PC-9 (cell line): ENCODE measurements around the gene NAT10. TPM values are rescaled to one million over a fixed set of nuclear protein-coding genes. Genes with fewer than 3 reads are reported as not detected.
"Not testable (repeated sequence)": the region's sequence is repeated elsewhere in the genome, so short reads cannot be mapped to it uniquely, and the experiment has no call there.

ENCODE experiments used
- BruUV-seq: library from RNA; stranded (reverse); fragments of 400-500 nt; replicated peaks from 2 replicates; lab custom pipeline; 2021; lab: Mats Ljungman, UMichigan
- CTCF ChIA-PET: fragments of 300-600 bp; sonication (Branson Sonifier 250); formaldehyde crosslinking; loops from one replicate; lab custom pipeline; 2022; ENCODE audit warnings: antibody characterized with exemption; lab: Charles Lee
- POLR2A ChIA-PET: fragments of 300-600 bp; sonication (Branson Sonifier 250); formaldehyde crosslinking; loops from one replicate; lab custom pipeline; 2022; ENCODE audit warnings: antibody characterized with exemption; ENCODE audit not compliant: unreplicated experiment; lab: Charles Lee
- DNase-seq, 2 experiments: peaks; one replicate each; pipeline versions ENCODE4 v3.0.0 to v3.0.0-alpha.2; 2015 to 2022; ENCODE audit warnings: mixed read lengths in 1 of 2
- H2AFZ ChIP-seq: fragments of 200-600 bp; sonication (generic); 2 replicates; pipeline ENCODE4 v1.8.1; 2017; ENCODE audit warnings: antibody characterized with exemption
- H3F3A ChIP-seq: fragments of 200-600 bp; sonication (generic); 2 replicates; pipeline ENCODE4 v1.8.1; 2017; ENCODE audit warnings: antibody characterized with exemption, mild to moderate bottlenecking, low read depth; ENCODE audit not compliant: insufficient read depth
- H3K27ac ChIP-seq: fragments of 200-600 bp; sonication (generic); 2 replicates; pipeline ENCODE4 v1.6.1; 2016; ENCODE audit warnings: mixed run types
- H3K27me3 ChIP-seq: fragments of 200-600 bp; sonication (generic); 2 replicates; pipeline ENCODE4 v1.6.1; 2016; ENCODE audit warnings: low read depth, mixed run types; ENCODE audit not compliant: insufficient read depth
- H3K36me3 ChIP-seq: fragments of 200-600 bp; sonication (generic); 2 replicates; pipeline ENCODE4 v1.6.1; 2016; ENCODE audit warnings: low read depth, mixed run types
- H3K4me1 ChIP-seq: fragments of 200-600 bp; sonication (generic); replicated peaks from 2 replicates; pipeline ENCODE4 v1.6.1; 2016; ENCODE audit warnings: mixed run types; ENCODE audit not compliant: insufficient read depth
- H3K4me2 ChIP-seq: fragments of 200-600 bp; sonication (generic); 2 replicates; pipeline ENCODE4 v1.6.1; 2017; ENCODE audit warnings: mixed run types
- H3K4me3 ChIP-seq: fragments of 200-600 bp; sonication (generic); 2 replicates; pipeline ENCODE4 v1.6.1; 2016; ENCODE audit warnings: mixed run types
- H3K79me2 ChIP-seq: fragments of 200-600 bp; sonication (generic); 2 replicates; pipeline ENCODE4 v1.6.1; 2017; ENCODE audit warnings: low read depth, mixed run types
- H3K9me2 ChIP-seq: fragments of 200-600 bp; sonication (generic); 2 replicates; pipeline ENCODE4 v1.8.1; 2017; ENCODE audit warnings: mild to moderate bottlenecking; ENCODE audit not compliant: insufficient read depth
- H3K9me3 ChIP-seq: fragments of 200-600 bp; sonication (generic); 2 replicates; pipeline ENCODE4 v1.8.1; 2016; ENCODE audit warnings: low read depth; ENCODE audit not compliant: insufficient read depth
- H4K20me1 ChIP-seq: fragments of 200-600 bp; sonication (generic); 2 replicates; pipeline ENCODE4 v1.8.1; 2017; ENCODE audit not compliant: insufficient read depth
- EZH2 ChIP-seq: fragments of 200-600 bp; sonication (generic); IDR thresholded peaks from 2 replicates; pipeline ENCODE4 v1.8.0; 2017; ENCODE audit warnings: antibody characterized with exemption, low read depth
- intact Hi-C: fragments of 100-400 bp; cut with micrococcal nuclease; formaldehyde crosslinking; loops from one replicate; pipeline ENCODE4 v1.10.0; 2022; ENCODE audit not compliant: unreplicated experiment
- total RNA-seq: library from RNA; stranded (reverse); gene quantifications from 2 replicates; pipeline ENCODE4 v1.2.3, GENCODE V29; 2021
- TF ChIP-seq, protein P1 (sequence below): fragments of 200-600 bp; sonication (generic); conservative IDR thresholded peaks from 2 replicates; pipeline ENCODE4 v1.6.1; 2017; ENCODE audit warnings: mixed run types, antibody characterized with exemption, mild to moderate bottlenecking, moderate library complexity

NAT10 gene
- total RNA-seq, 1 experiment from 2014 or later: 62.3 TPM

DNA sequence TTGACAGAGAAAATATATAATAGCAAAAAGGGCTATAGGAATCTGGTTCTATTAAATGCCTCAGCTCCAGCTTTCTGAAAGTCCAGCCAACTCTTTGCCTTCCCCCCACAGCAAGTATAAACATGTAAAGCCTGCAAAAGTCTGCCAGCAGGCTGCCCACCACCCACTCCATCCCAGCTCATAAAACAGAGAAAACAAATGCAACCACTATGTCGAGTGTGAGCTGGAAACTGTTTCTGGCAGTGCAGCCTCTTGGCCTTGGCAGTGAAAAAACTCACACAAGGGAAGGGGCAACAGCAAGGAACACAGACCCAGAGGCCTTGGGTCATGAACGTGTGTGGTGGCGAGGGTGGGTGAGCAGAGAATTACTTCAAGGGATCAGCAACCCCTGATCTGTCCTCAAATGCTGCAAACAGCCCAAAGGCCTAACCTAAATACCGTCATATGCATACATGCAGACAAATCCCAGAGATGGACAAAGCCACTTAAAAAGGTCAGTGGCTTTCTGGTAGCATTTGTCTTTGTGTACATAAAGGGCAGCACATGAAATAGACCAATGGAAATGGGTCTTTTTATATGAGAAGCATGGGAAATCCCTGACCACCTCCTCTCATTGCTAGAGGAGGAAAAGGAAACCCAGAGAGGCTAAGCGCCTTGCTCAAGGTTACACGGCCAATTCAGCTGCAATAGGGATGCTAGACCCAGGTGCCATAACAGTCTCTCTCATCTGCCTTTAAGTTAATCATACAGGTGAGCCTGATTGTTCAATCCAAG lies 74.8 kb downstream of the NAT10 start:
- Histone ChIP-seq H3K4me2 (no peak overlapping the region), H3K36me3 (no peaks in the 10 kb centered on the region), H3K9me2 (no peaks in the 10 kb centered on the region), H3K79me2 (peaks cover 17% of the 10 kb centered on the region; the same call in 1 of the 2 replicates), H3F3A (peaks cover 27% of the 10 kb centered on the region), H3K27me3 (no peaks in the 10 kb centered on the region), H3K9me3 (no peaks in the 10 kb centered on the region), H3K4me1 (no peaks in the 10 kb centered on the region), H3K4me3 (no peak overlapping the region), H2AFZ (no peak overlapping the region), H3K27ac (no peak overlapping the region), H4K20me1 (peaks cover 10% of the 10 kb centered on the region)
- intact Hi-C loops: no loop called here
- TF ChIP-seq, protein P1, sequence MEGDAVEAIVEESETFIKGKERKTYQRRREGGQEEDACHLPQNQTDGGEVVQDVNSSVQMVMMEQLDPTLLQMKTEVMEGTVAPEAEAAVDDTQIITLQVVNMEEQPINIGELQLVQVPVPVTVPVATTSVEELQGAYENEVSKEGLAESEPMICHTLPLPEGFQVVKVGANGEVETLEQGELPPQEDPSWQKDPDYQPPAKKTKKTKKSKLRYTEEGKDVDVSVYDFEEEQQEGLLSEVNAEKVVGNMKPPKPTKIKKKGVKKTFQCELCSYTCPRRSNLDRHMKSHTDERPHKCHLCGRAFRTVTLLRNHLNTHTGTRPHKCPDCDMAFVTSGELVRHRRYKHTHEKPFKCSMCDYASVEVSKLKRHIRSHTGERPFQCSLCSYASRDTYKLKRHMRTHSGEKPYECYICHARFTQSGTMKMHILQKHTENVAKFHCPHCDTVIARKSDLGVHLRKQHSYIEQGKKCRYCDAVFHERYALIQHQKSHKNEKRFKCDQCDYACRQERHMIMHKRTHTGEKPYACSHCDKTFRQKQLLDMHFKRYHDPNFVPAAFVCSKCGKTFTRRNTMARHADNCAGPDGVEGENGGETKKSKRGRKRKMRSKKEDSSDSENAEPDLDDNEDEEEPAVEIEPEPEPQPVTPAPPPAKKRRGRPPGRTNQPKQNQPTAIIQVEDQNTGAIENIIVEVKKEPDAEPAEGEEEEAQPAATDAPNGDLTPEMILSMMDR: no peak
- no peak for TF ChIP-seq EZH2
- POLR2A ChIA-PET: no interaction called here
- CTCF ChIA-PET: no interaction called here
- DNase-seq: no peak
- BruUV-seq: no TSS peak

DNA sequence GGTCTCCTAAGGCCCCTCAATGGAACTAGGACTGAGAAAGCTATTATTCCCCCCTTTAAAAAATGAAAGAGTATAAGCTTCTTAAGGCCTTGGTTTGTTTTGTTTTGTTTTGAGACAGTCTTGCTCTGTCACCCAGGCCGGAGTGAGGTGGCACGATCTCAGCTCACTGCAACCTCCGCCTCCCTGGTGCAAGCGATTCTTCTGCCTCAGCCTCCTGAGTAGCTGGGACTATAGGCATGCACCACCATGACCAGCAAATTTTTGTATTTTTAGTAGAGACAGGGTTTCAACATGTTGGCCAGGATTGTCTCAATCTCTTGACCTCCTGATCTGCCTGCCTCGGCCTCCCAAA lies 75.4 kb downstream of the NAT10 start:
- H3K4me3 ChIP-seq, H2AFZ ChIP-seq, H3K27ac ChIP-seq, H3K27me3 ChIP-seq, BruUV-seq, POLR2A ChIA-PET, CTCF ChIA-PET, DNase-seq, H3K36me3 ChIP-seq, H3K4me2 ChIP-seq, H3K9me2 ChIP-seq, H3K4me1 ChIP-seq, H3K9me3 ChIP-seq, intact Hi-C loops: not testable (repeated sequence)
- Histone ChIP-seq H3K79me2 (peaks cover 13% of the 10 kb centered on the region; the same call in 1 of the 2 replicates), H4K20me1 (peaks cover 15% of the 10 kb centered on the region), H3F3A (peaks cover 21% of the 10 kb centered on the region)

GRCh38 chr11:34181251-34181650 lies 75.8 kb downstream of the NAT10 start:
- Histone ChIP-seq H3K36me3 (no peaks in the 10 kb centered on the region), H3K27ac (no peak overlapping the region), H3K4me3 (no peak overlapping the region), H3K4me2 (no peak overlapping the region), H3K27me3 (no peaks in the 10 kb centered on the region), H2AFZ (no peak overlapping the region), H3F3A (peaks cover 17% of the 10 kb centered on the region), H4K20me1 (peaks cover 16% of the 10 kb centered on the region), H3K79me2 (peaks cover 12% of the 10 kb centered on the region; the same call in 1 of the 2 replicates), H3K9me2 (no peaks in the 10 kb centered on the region), H3K4me1 (no peaks in the 10 kb centered on the region), H3K9me3 (no peaks in the 10 kb centered on the region)
- no TSS peak for BruUV-seq
- intact Hi-C loops: no loop called here
- CTCF ChIA-PET: no interaction called here
- DNase-seq: no peak
- TF ChIP-seq, protein P1: no peak
- POLR2A ChIA-PET: no interaction called here
